ENCODE data around the gene KIF1B. TPM values are rescaled to one million over a fixed set of nuclear protein-coding genes. Genes with fewer than 3 reads are reported as not detected.
A peak's percentile ranks its signal among the peaks of the same experiment; 100 is the strongest.

KIF1B gene
- total RNA-seq, 1 experiment from 2014 or later, result 70.1 TPM

- H3K4me3 Mint-ChIP-seq, result peak overlapping the region; percentile 77
- no peak for DNase-seq (ENCODE audit: low spot score)
Measured at GRCh38 chr1:10429868-10430215, 219.5 kb downstream of the KIF1B start.

GRCh38 chr1:10430216-10431069 is 220.1 kb downstream of the KIF1B start, which contains the start of gene CENPS:
TSS of gene CENPS (plus strand) at chr1:10430433. CDS start at chr1:10430518, 85 bp downstream.
- Mint-ChIP-seq H3K4me1 (peaks cover 19% of the 10 kb centered on the region), H3K27ac (peak within 1 kb of the TSS; percentile 94), H3K4me3 (peak within 1 kb of the TSS; percentile 77), H3K36me3 (no peaks in the 10 kb centered on the region), H3K27me3 (ENCODE audit: low read depth) (no peaks in the 10 kb centered on the region), H3K9me3 (no peaks in the 10 kb centered on the region)
- POLR2A ChIA-PET, result interaction anchor here (0.6 to 1.9 kb wide), 8 partner anchors 31 to 1808 kb away, joined by 3 to 8 read pairs (median 4); partner anchors contain the start of genes KIF1B, LZIC and NMNAT1
- DNase-seq (ENCODE audit: low spot score), result peak; percentile 94
- ATAC-seq, result peak; percentile 89
- CTCF ChIA-PET, result interaction anchor here (0.5 to 3.3 kb wide), 35 partner anchors 9 to 1414 kb away, joined by 3 to 39 read pairs (median 4); partner anchors contain the start of genes CORT, CTNNBIP1, KIF1B and PEX14
- TF ChIP-seq OVOL2 (CRISPR knock-in tag; IDR thresholded peaks at IDR 0.05; ENCODE audit: borderline replicate concordance), result no peak
- TF ChIP-seq ATF6 (CRISPR knock-in tag; IDR thresholded peaks at IDR 0.05), result no peak
- TF ChIP-seq MAX (CRISPR knock-in tag; IDR thresholded peaks at IDR 0.05), result peak; percentile 97
- TF ChIP-seq ZNF532 (CRISPR knock-in tag; IDR thresholded peaks at IDR 0.05; ENCODE audit: borderline replicate concordance), result no peak
- no peak for TF ChIP-seq CDX4 (CRISPR knock-in tag; IDR thresholded peaks at IDR 0.05; ENCODE audit: borderline replicate concordance)
- no peak for TF ChIP-seq AR (CRISPR knock-in tag; IDR thresholded peaks at IDR 0.05)
- TF ChIP-seq USF1 (CRISPR knock-in tag; IDR thresholded peaks at IDR 0.05), result no peak
- 0 out of 2 replicates have a peak, but pooled peaks have one; percentile 67 for TF ChIP-seq SMAD3 (CRISPR knock-in tag; IDR thresholded peaks at IDR 0.05; ENCODE audit: borderline replicate concordance)
- no peak for TF ChIP-seq GRHL2 (CRISPR knock-in tag; IDR thresholded peaks at IDR 0.05; ENCODE audit: insufficient replicate concordance, severe bottlenecking)
- TF ChIP-seq SOX15 (CRISPR knock-in tag; IDR thresholded peaks at IDR 0.05), result no peak
- TF ChIP-seq ELF4 (CRISPR knock-in tag; IDR thresholded peaks at IDR 0.05; ENCODE audit: low read depth), result 0 out of 2 replicates have a peak, but pooled peaks have one; percentile 56
- peak; percentile 36; the same call in 1 of the 2 replicates for TF ChIP-seq IRF1 (CRISPR knock-in tag; IDR thresholded peaks at IDR 0.05)
- TF ChIP-seq KAT7 (CRISPR knock-in tag; IDR thresholded peaks at IDR 0.05; ENCODE audit: borderline replicate concordance), result peak; percentile 39; the same call in 1 of the 2 replicates
- 0 out of 2 replicates have a peak, but pooled peaks have one; percentile 10 for TF ChIP-seq CREB1 (CRISPR knock-in tag; IDR thresholded peaks at IDR 0.05)
- TF ChIP-seq NR1H2 (CRISPR knock-in tag; IDR thresholded peaks at IDR 0.05), result no peak
- TF ChIP-seq JUN (CRISPR knock-in tag; IDR thresholded peaks at IDR 0.05), result 0 out of 2 replicates have a peak, but pooled peaks have one; percentile 45
- TF ChIP-seq NFATC4 (CRISPR knock-in tag; IDR thresholded peaks at IDR 0.05), result no peak
- TF ChIP-seq ERG (CRISPR knock-in tag; IDR thresholded peaks at IDR 0.05), result no peak

More at GRCh38 chr1:10429868-10430215, 219.5 kb downstream of the KIF1B start:
- no peak for ATAC-seq
- H3K9me3 Mint-ChIP-seq, result no peaks in the 10 kb centered on the region
- H3K36me3 Mint-ChIP-seq, result no peaks in the 10 kb centered on the region
- ChIA-PET CTCF (interaction anchor here (0.6 to 3.3 kb wide), 30 partner anchors 10 to 709 kb away, joined by 3 to 39 read pairs (median 4); partner anchors contain the start of genes CORT, CTNNBIP1, KIF1B and PEX14), POLR2A (interaction anchor here (1.0 to 1.9 kb wide), 4 partner anchors 30 to 486 kb away, joined by 3 to 8 read pairs (median 6); partner anchors contain the start of genes LZIC and NMNAT1)
- H3K4me1 Mint-ChIP-seq, result peaks cover 20% of the 10 kb centered on the region
- TF ChIP-seq KAT7 (CRISPR knock-in tag; IDR thresholded peaks at IDR 0.05; ENCODE audit: borderline replicate concordance) (0 out of 2 replicates have a peak, but pooled peaks have one; percentile 9), ZNF219 (CRISPR knock-in tag; IDR thresholded peaks at IDR 0.05; ENCODE audit: borderline replicate concordance) (no peak)
- no peaks in the 10 kb centered on the region for H3K27me3 Mint-ChIP-seq (ENCODE audit: low read depth)
- H3K27ac Mint-ChIP-seq, result peak overlapping the region; percentile 92
